GM12878 (cell line): ENCODE data around the gene CACNG1. TPM values are rescaled to one million over a fixed set of nuclear protein-coding genes. Genes with fewer than 3 reads are reported as not detected.

Experiments used
- ATAC-seq: fragments of 200-7000 bp; cut with Tn5 transposase; 3 replicates; pipeline ENCODE4 v1.9.1; 2020; ENCODE audit warnings: mild to moderate bottlenecking, moderate library complexity
- BruUV-seq: library from RNA; stranded (reverse); fragments of 400-500 nt; replicated peaks from 2 replicates; lab custom pipeline; 2021; lab: Mats Ljungman, UMichigan
- CTCF ChIA-PET: fragments of 300-600 bp; sonication (Branson Sonifier 250); formaldehyde crosslinking; extraction: SDS; loops from one replicate; lab custom pipeline; 2021; ENCODE audit warnings: inconsistent platforms; lab: Yijun Ruan, JAX
- POLR2A ChIA-PET: fragments of 350-600 bp; formaldehyde crosslinking; extraction: SDS; loops from one replicate; lab custom pipeline; 2021; ENCODE audit warnings: inconsistent platforms; lab: Charles Lee
- RAD21 ChIA-PET: fragments of 300-600 bp; sonication (Branson Sonifier 250); formaldehyde crosslinking; loops from one replicate; lab custom pipeline; 2023; ENCODE audit warnings: antibody characterized with exemption; ENCODE audit not compliant: unreplicated experiment; lab: Charles Lee
- SMC1A ChIA-PET: fragments of 300-600 bp; sonication (Branson Sonifier 250); formaldehyde crosslinking; loops from one replicate; lab custom pipeline; 2023; ENCODE audit not compliant: unreplicated experiment, uncharacterized antibody; lab: Charles Lee
- DNase-seq: peaks from one replicate; pipeline ENCODE4 v3.0.0-alpha.2; 2011; ENCODE audit warnings: low read depth, low spot score
- FAIRE-seq: peaks from 3 replicates; lab custom pipeline; 2011; peaks lifted over from hg19 to GRCh38; lab: Jason Lieb, UNC
- H2AFZ ChIP-seq: 2 replicates; pipeline ENCODE4 v1.6.0; 2011; ENCODE audit warnings: low read depth, low read length, control low read depth; ENCODE audit not compliant: control insufficient read depth
- H3K27ac ChIP-seq: 2 replicates; pipeline ENCODE4 v1.5.1; 2011; ENCODE audit warnings: control low read depth; ENCODE audit not compliant: control insufficient read depth, insufficient read depth
- H3K27me3 ChIP-seq, 2 experiments: replicated peaks in 1 of 2; 2 replicates each; pipeline versions ENCODE4 v1.6.0 to v1.6.1; 2011; ENCODE audit warnings: low read length in 1 of 2; ENCODE audit not compliant: control insufficient read depth in 2 of 2, insufficient read depth in 2 of 2
- H3K36me3 ChIP-seq, 2 experiments: 2 replicates each; pipeline ENCODE4 v1.5.1; 2011; ENCODE audit warnings: low read length in 1 of 2; ENCODE audit not compliant: control insufficient read depth in 2 of 2, insufficient read depth in 2 of 2
- H3K4me1 ChIP-seq: 2 replicates; pipeline ENCODE4 v1.6.1; 2011; ENCODE audit warnings: mild to moderate bottlenecking, low read length, moderate library complexity, mixed read lengths; ENCODE audit not compliant: control insufficient read depth, insufficient read depth
- H3K4me2 ChIP-seq: 2 replicates; pipeline ENCODE4 v1.6.0; 2011; ENCODE audit warnings: control low read depth; ENCODE audit not compliant: control insufficient read depth, insufficient read depth
- H3K4me3 ChIP-seq: fragments of 200-600 bp; sonication (generic); 2 replicates; pipeline ENCODE4 v1.5.1; 2016
- H3K79me2 ChIP-seq: 2 replicates; pipeline ENCODE4 v1.6.0; 2011; ENCODE audit warnings: low read length; ENCODE audit not compliant: control insufficient read depth, insufficient read depth
- H3K9ac ChIP-seq: 2 replicates; pipeline ENCODE4 v1.8.0; 2011; ENCODE audit warnings: low read length, control low read depth, mixed read lengths; ENCODE audit not compliant: control insufficient read depth, insufficient read depth
- H3K9me3 ChIP-seq: replicated peaks from 3 replicates; pipeline ENCODE4 v1.5.1; 2011; ENCODE audit warnings: mild to moderate bottlenecking, low read length; ENCODE audit not compliant: control insufficient read depth, insufficient read depth
- H4K20me1 ChIP-seq: 2 replicates; pipeline ENCODE4 v1.6.0; 2011; ENCODE audit not compliant: control insufficient read depth, insufficient read depth
- CBX5 ChIP-seq: sonication (generic); IDR thresholded peaks from 2 replicates; pipeline ENCODE4 v1.6.1; 2016; ENCODE audit warnings: low read depth, moderate library complexity, mild to moderate bottlenecking, inconsistent platforms
- CHD4 ChIP-seq: fragments of 200-600 bp; sonication (generic); IDR thresholded peaks from 2 replicates; pipeline ENCODE4 v1.6.1; 2016; ENCODE audit warnings: mild to moderate bottlenecking
- DPF2 ChIP-seq: fragments of 450-650 bp; IDR thresholded peaks from 2 replicates; pipeline ENCODE4 v1.6.1; 2017; ENCODE audit warnings: mild to moderate bottlenecking
- E4F1 ChIP-seq: fragments of 450-650 bp; IDR thresholded peaks from 2 replicates; pipeline ENCODE4 v1.6.1; 2018; ENCODE audit warnings: borderline replicate concordance, mild to moderate bottlenecking; ENCODE audit not compliant: partially characterized antibody
- FOXM1 ChIP-seq: IDR thresholded peaks from 2 replicates; pipeline ENCODE4 v1.6.1; 2012; ENCODE audit warnings: low read depth, mild to moderate bottlenecking, inconsistent platforms, low read length, moderate library complexity
- HDGF ChIP-seq: fragments of 450-650 bp; IDR thresholded peaks from 2 replicates; pipeline ENCODE4 v1.6.1; 2016; ENCODE audit warnings: antibody characterized with exemption
- IKZF1 ChIP-seq: fragments of 450-650 bp; conservative IDR thresholded peaks from 2 replicates; pipeline ENCODE4 v1.6.1; 2017; ENCODE audit warnings: antibody characterized with exemption, mild to moderate bottlenecking
- NBN ChIP-seq: fragments of 450-650 bp; IDR thresholded peaks from 2 replicates; pipeline ENCODE4 v1.6.1; 2016
- NRF1 ChIP-seq: conservative IDR thresholded peaks from 2 replicates; pipeline ENCODE4 v1.6.1; 2011; ENCODE audit warnings: mild to moderate bottlenecking, low read depth, low read length, improper control_type of control experiment
- PAX8 ChIP-seq: fragments of 450-650 bp; IDR thresholded peaks from 2 replicates; pipeline ENCODE4 v1.6.1; 2017; ENCODE audit warnings: mild to moderate bottlenecking, moderate library complexity
- SIX5 ChIP-seq: IDR thresholded peaks from 2 replicates; pipeline ENCODE4 v1.6.1; 2011; ENCODE audit warnings: mild to moderate bottlenecking, low read depth, low read length, moderate library complexity; ENCODE audit not compliant: severe bottlenecking
- SKIL ChIP-seq: fragments of 450-650 bp; IDR thresholded peaks from 2 replicates; pipeline ENCODE4 v1.6.1; 2017; ENCODE audit warnings: mild to moderate bottlenecking, low read depth, inconsistent platforms; ENCODE audit not compliant: poor library complexity, severe bottlenecking
- SMAD1 ChIP-seq: fragments of 450-650 bp; IDR thresholded peaks from 2 replicates; pipeline ENCODE4 v1.6.1; 2018; ENCODE audit warnings: mild to moderate bottlenecking, low read depth; ENCODE audit not compliant: partially characterized antibody
- SRF ChIP-seq, 2 experiments: IDR thresholded peaks; 2 replicates each; pipeline ENCODE4 v1.6.1; 2011; ENCODE audit warnings: low read depth in 2 of 2, low read length in 2 of 2, mild to moderate bottlenecking in 1 of 2, moderate library complexity in 1 of 2
- STAT1 ChIP-seq: fragments of 450-650 bp; conservative IDR thresholded peaks from 2 replicates; pipeline ENCODE4 v1.6.1; 2014; ENCODE audit warnings: antibody characterized with exemption, mild to moderate bottlenecking
- ZNF207 ChIP-seq: fragments of 450-650 bp; IDR thresholded peaks from 2 replicates; pipeline ENCODE4 v1.6.1; 2014; ENCODE audit warnings: antibody characterized with exemption, mild to moderate bottlenecking, borderline replicate concordance
- ZNF384 ChIP-seq: IDR thresholded peaks from 2 replicates; pipeline ENCODE4 v1.6.1; 2012; ENCODE audit warnings: low read depth, mild to moderate bottlenecking, low read length, improper control_type of control experiment, borderline replicate concordance
- WGBS: methylation state at CpG from one replicate; pipeline ENCODE4 v1.1.6; 2016; ENCODE audit warnings: low lambda C conversion rate; ENCODE audit not compliant: insufficient replicate concordance, insufficient coverage; ENCODE audit errors: missing lambda C conversion rate; 5-methylcytosine and 5-hydroxymethylcytosine counted together
- in situ Hi-C: fragments of 300-500 bp; cut with MboI; formaldehyde crosslinking; loops from 9 replicates; pipeline ENCODE4 v1.14.3; 2018; ENCODE audit warnings: mixed read lengths
- intact Hi-C: fragments of 100-400 bp; cut with micrococcal nuclease; formaldehyde crosslinking; loops from one replicate; pipeline ENCODE4 v1.14.2; 2022; ENCODE audit not compliant: unreplicated experiment
- polyA plus RNA-seq, 11 experiments: library from polyadenylated mRNA; depleted of rRNA in 4 of 11; unstranded in 6 of 11; stranded (reverse) in 5 of 11; fragments of >200 nt; fragmentation: Nextera tagmentation in 4 of 11; fragmentation: Illumina TruSeq in 1 of 11; extraction: Ambion mirVana in 4 of 11; extraction: Trizol in 1 of 11; gene quantifications; 1 replicate in 1 of 11; 2 replicates in 10 of 11; pipeline versions ENCODE4 v1.2.1 to v1.2.3, GENCODE V29; 2011 to 2016; ENCODE audit warnings: inconsistent platforms in 2 of 11, missing spikeins in 2 of 11, low read depth in 1 of 11
- total RNA-seq, 4 experiments: library from RNA; depleted of rRNA in 3 of 4; stranded (reverse); fragments of >200 nt in 3 of 4; fragmentation: Illumina TruSeq in 1 of 4; extraction: Trizol in 1 of 4; gene quantifications; 2 replicates each; pipeline versions ENCODE4 v1.2.1 to v1.2.3, GENCODE V29; 2013 to 2021

Gene CACNG1
- total and polyA plus RNA-seq, 10 of the 15 experiments (the other 5 are each of a cell fraction or from before 2014, with no cell fraction given): not detected

GRCh38 chr17:67092291-67092690 is 47.9 kb downstream of the CACNG1 start:
- Histone ChIP-seq H2AFZ (no peak overlapping the region), H3K36me3 (no peaks in the 10 kb centered on the region; a peak in 2 of 4 replicates), H3K79me2 (no peaks in the 10 kb centered on the region), H4K20me1 (no peaks in the 10 kb centered on the region), H3K4me3 (no peak overlapping the region), H3K27ac (no peak overlapping the region), H3K4me1 (no peaks in the 10 kb centered on the region), H3K9ac (no peak overlapping the region), H3K4me2 (no peak overlapping the region), H3K9me3 (no peaks in the 10 kb centered on the region), H3K27me3 (no peaks in the 10 kb centered on the region)
- ChIA-PET SMC1A (interaction anchor here (1.0 to 2.3 kb wide), 4 partner anchors 10 to 21 kb away, joined by 3 to 11 read pairs (median 6); no protein-coding TSS in a partner anchor), RAD21 (interaction anchor here (0.5 kb wide), 1 partner anchor 1533 kb away, joined by 3 read pairs; no protein-coding TSS in a partner anchor), CTCF (interaction anchor here (0.6 to 1.6 kb wide), 3 partner anchors 11 to 770 kb away, joined by 3 to 4 read pairs (median 3); no protein-coding TSS in a partner anchor), POLR2A (interaction anchor here (0.6 kb wide), 1 partner anchor 25 kb away, joined by 3 read pairs; no protein-coding TSS in a partner anchor)
- 97% methylated on average over 5 of the region's 5 CpGs for WGBS
- BruUV-seq: no TSS peak
- TF ChIP-seq SIX5: no peak
- TF ChIP-seq IKZF1: no peak
- TF ChIP-seq CHD4: no peak
- no peak for TF ChIP-seq NBN
- TF ChIP-seq HDGF: no peak
- no peak for TF ChIP-seq NRF1
- no peak for TF ChIP-seq FOXM1
- TF ChIP-seq ZNF207: no peak
- no peak for TF ChIP-seq SKIL
- TF ChIP-seq SMAD1: no peak
- no peak for TF ChIP-seq SRF (IDR thresholded peaks at IDR 0.05; ENCODE audit: low read depth in 2 of 2, low read length in 2 of 2)
- TF ChIP-seq ZNF384: no peak
- TF ChIP-seq PAX8: no peak
- TF ChIP-seq DPF2: no peak
- no peak for TF ChIP-seq CBX5
- TF ChIP-seq E4F1: no peak
- no peak for TF ChIP-seq STAT1
- intact Hi-C loops: no loop called here
- DNase-seq: no peak
- in situ Hi-C loops: no loop called here
- FAIRE-seq: no peak
- no peak for ATAC-seq
